Measurements from ENCODE around the gene RNGTT. TPM values are rescaled to one million over a fixed set of nuclear protein-coding genes. Genes with fewer than 3 reads are reported as not detected.

The RNGTT gene
- total and polyA plus RNA-seq, 10 of the 15 experiments (the other 5 are each of a cell fraction or from before 2014, with no cell fraction given): 7.7 to 30.4 (median 22.2) TPM

DNA sequence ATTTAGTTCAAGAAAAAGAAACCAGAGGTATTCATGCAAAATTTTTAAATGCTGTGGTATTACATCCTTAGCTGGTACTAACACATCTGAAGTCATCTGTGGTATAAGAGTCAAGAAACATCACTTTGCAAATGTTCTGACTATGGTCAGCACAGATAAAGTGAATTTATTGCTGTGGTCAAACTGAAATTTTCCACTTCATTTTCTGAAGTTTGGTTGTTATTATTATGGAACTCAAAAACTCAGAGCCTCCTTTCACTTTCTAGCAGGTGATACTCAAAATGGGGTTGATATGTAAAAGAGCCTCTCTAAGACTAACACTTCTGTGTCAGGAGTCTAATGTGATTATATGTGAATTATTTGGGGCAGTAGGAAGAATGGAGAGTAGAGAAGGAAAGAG is 257.8 kb downstream of the RNGTT start (continued):
- TF ChIP-seq, protein P1, sequence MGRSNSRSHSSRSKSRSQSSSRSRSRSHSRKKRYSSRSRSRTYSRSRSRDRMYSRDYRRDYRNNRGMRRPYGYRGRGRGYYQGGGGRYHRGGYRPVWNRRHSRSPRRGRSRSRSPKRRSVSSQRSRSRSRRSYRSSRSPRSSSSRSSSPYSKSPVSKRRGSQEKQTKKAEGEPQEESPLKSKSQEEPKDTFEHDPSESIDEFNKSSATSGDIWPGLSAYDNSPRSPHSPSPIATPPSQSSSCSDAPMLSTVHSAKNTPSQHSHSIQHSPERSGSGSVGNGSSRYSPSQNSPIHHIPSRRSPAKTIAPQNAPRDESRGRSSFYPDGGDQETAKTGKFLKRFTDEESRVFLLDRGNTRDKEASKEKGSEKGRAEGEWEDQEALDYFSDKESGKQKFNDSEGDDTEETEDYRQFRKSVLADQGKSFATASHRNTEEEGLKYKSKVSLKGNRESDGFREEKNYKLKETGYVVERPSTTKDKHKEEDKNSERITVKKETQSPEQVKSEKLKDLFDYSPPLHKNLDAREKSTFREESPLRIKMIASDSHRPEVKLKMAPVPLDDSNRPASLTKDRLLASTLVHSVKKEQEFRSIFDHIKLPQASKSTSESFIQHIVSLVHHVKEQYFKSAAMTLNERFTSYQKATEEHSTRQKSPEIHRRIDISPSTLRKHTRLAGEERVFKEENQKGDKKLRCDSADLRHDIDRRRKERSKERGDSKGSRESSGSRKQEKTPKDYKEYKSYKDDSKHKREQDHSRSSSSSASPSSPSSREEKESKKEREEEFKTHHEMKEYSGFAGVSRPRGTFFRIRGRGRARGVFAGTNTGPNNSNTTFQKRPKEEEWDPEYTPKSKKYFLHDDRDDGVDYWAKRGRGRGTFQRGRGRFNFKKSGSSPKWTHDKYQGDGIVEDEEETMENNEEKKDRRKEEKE (IDR thresholded peaks at IDR 0.05): no peak
- TF ChIP-seq HDAC6 (IDR thresholded peaks at IDR 0.05; ENCODE audit: unreplicated experiment): no peak
- TF ChIP-seq FOS (IDR thresholded peaks at IDR 0.05; ENCODE audit: borderline replicate concordance, extremely low read depth, insufficient read length): no peak
- no peak for TF ChIP-seq STAT3 (IDR thresholded peaks at IDR 0.05; ENCODE audit: low read depth, low read length)
- peak; percentile 56 for TF ChIP-seq RAD51 (IDR thresholded peaks at IDR 0.05)
- TF ChIP-seq SPI1 (IDR thresholded peaks at IDR 0.05; ENCODE audit: borderline replicate concordance, insufficient read depth, low read depth, low read length): no peak
- no peak for TF ChIP-seq NR2C1 (IDR thresholded peaks at IDR 0.05)
- peak in 1 of 2 experiments; percentile 32; a peak in 2 of 4 replicates for TF ChIP-seq BHLHE40 (IDR thresholded peaks at IDR 0.05; ENCODE audit: borderline replicate concordance in 1 of 2, low read depth in 2 of 2, low read length in 1 of 2)
- TF ChIP-seq RCOR1 (conservative IDR thresholded peaks at IDR 0.05; ENCODE audit: low read depth, low read length): 0 out of 2 replicates have a peak, but pooled peaks have one; percentile 39
- TF ChIP-seq CHD1 (IDR thresholded peaks at IDR 0.05; ENCODE audit: low read depth, low read length): no peak
- TF ChIP-seq SREBF1 (IDR thresholded peaks at IDR 0.05; ENCODE audit: low read length): no peak
- TF ChIP-seq, protein P2, sequence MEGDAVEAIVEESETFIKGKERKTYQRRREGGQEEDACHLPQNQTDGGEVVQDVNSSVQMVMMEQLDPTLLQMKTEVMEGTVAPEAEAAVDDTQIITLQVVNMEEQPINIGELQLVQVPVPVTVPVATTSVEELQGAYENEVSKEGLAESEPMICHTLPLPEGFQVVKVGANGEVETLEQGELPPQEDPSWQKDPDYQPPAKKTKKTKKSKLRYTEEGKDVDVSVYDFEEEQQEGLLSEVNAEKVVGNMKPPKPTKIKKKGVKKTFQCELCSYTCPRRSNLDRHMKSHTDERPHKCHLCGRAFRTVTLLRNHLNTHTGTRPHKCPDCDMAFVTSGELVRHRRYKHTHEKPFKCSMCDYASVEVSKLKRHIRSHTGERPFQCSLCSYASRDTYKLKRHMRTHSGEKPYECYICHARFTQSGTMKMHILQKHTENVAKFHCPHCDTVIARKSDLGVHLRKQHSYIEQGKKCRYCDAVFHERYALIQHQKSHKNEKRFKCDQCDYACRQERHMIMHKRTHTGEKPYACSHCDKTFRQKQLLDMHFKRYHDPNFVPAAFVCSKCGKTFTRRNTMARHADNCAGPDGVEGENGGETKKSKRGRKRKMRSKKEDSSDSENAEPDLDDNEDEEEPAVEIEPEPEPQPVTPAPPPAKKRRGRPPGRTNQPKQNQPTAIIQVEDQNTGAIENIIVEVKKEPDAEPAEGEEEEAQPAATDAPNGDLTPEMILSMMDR (IDR thresholded peaks at IDR 0.05 in 2 of 3, conservative IDR thresholded peaks at IDR 0.05 in 1 of 3; ENCODE audit: control insufficient read depth in 2 of 3, extremely low read depth in 1 of 3, insufficient read depth in 1 of 3, low read depth in 3 of 3, low read length in 3 of 3): no peak
- TF ChIP-seq KAT2A (conservative IDR thresholded peaks at IDR 0.05; ENCODE audit: control insufficient read depth, low read depth, low read length): no peak
- TF ChIP-seq NR2C2 (IDR thresholded peaks at IDR 0.05; ENCODE audit: borderline replicate concordance, control insufficient read depth, insufficient read length, low read depth): no peak
- peak; percentile 49; the same call in 1 of the 2 replicates for TF ChIP-seq FOXM1 (IDR thresholded peaks at IDR 0.05; ENCODE audit: low read depth, low read length)
- TF ChIP-seq SRF (IDR thresholded peaks at IDR 0.05; ENCODE audit: low read depth in 2 of 2, low read length in 2 of 2): no peak
- peak; percentile 21; the same call in 1 of the 2 replicates for TF ChIP-seq CREM (IDR thresholded peaks at IDR 0.05; ENCODE audit: low read depth)
- no peak for TF ChIP-seq GABPA (IDR thresholded peaks at IDR 0.05; ENCODE audit: low read depth)
- no peak for TF ChIP-seq NFYA (IDR thresholded peaks at IDR 0.05; ENCODE audit: borderline replicate concordance, low read depth, low read length)
- no peak for TF ChIP-seq HDGF (IDR thresholded peaks at IDR 0.05)
- no peak for TF ChIP-seq CHD2 (IDR thresholded peaks at IDR 0.05; ENCODE audit: borderline replicate concordance, low read depth, low read length)
- TF ChIP-seq SMC3 (IDR thresholded peaks at IDR 0.05; ENCODE audit: borderline replicate concordance, low read length): no peak; the same call in 1 of the 2 replicates
- TF ChIP-seq ZBED1 (IDR thresholded peaks at IDR 0.05; ENCODE audit: borderline replicate concordance): peak; percentile 68; the same call in 1 of the 2 replicates
- peak; percentile 45 for TF ChIP-seq MEF2B (IDR thresholded peaks at IDR 0.05; ENCODE audit: partially characterized antibody, poor library complexity, severe bottlenecking)
- TF ChIP-seq NR2F1 (conservative IDR thresholded peaks at IDR 0.05): no peak
- no peak for TF ChIP-seq ETV6 (conservative IDR thresholded peaks at IDR 0.05 in 1 of 2, IDR thresholded peaks at IDR 0.05 in 1 of 2; ENCODE audit: borderline replicate concordance in 1 of 2, low read depth in 1 of 2)
- no peak for TF ChIP-seq SUPT20H (IDR thresholded peaks at IDR 0.05; ENCODE audit: borderline replicate concordance, control insufficient read depth, low read depth, low read length)
- TF ChIP-seq LARP7 (IDR thresholded peaks at IDR 0.05): no peak
- no peak for TF ChIP-seq HCFC1 (IDR thresholded peaks at IDR 0.05; ENCODE audit: low read length)
